Measurements from ENCODE around the gene MIEF2.
"Not testable (repeated sequence)": the region's sequence is repeated elsewhere in the genome, so short reads cannot be mapped to it uniquely, and the experiment has no call there.

The MIEF2 gene

GRCh38 chr17:18270046-18270931 is 9.8 kb downstream of the MIEF2 start:
- no peak for DNase-seq
- in situ Hi-C loops (cut with HindIII; ENCODE audit: low pct_ligation_motif_present, low pct_unique_long_range_greater_than_20kb, low sequenced_read_pairs), result no loop called here

- in situ Hi-C loops (cut with HindIII; ENCODE audit: low pct_ligation_motif_present, low pct_unique_long_range_greater_than_20kb, low sequenced_read_pairs), result no loop called here
- no peak for DNase-seq
Measured at GRCh38 chr17:18277076-18277475, 16.6 kb downstream of the MIEF2 start.

GRCh38 chr17:18278867-18279266 is 18.4 kb downstream of the MIEF2 start:
- no peak for DNase-seq
- in situ Hi-C loops (cut with HindIII; ENCODE audit: low pct_ligation_motif_present, low pct_unique_long_range_greater_than_20kb, low sequenced_read_pairs), result no loop called here

- DNase-seq, result no peak
- in situ Hi-C loops (cut with HindIII; ENCODE audit: low pct_ligation_motif_present, low pct_unique_long_range_greater_than_20kb, low sequenced_read_pairs), result no loop called here
Measured at GRCh38 chr17:18280249-18280648, 19.8 kb downstream of the MIEF2 start.

GRCh38 chr17:18280766-18281371 is 20.4 kb downstream of the MIEF2 start:
- in situ Hi-C loops (cut with HindIII; ENCODE audit: low pct_ligation_motif_present, low pct_unique_long_range_greater_than_20kb, low sequenced_read_pairs), result no loop called here
- DNase-seq, result no peak

- in situ Hi-C loops (cut with HindIII; ENCODE audit: low pct_ligation_motif_present, low pct_unique_long_range_greater_than_20kb, low sequenced_read_pairs), result no loop called here
- no peak for DNase-seq
Measured at GRCh38 chr17:18281788-18282187, 21.3 kb downstream of the MIEF2 start.

GRCh38 chr17:18285296-18285695 is 24.8 kb downstream of the MIEF2 start:
- DNase-seq, result no peak
- in situ Hi-C loops (cut with HindIII; ENCODE audit: low pct_ligation_motif_present, low pct_unique_long_range_greater_than_20kb, low sequenced_read_pairs), result no loop called here

- no peak for DNase-seq
- in situ Hi-C loops (cut with HindIII; ENCODE audit: low pct_ligation_motif_present, low pct_unique_long_range_greater_than_20kb, low sequenced_read_pairs), result no loop called here
Measured at GRCh38 chr17:18291718-18292540, 31.5 kb downstream of the MIEF2 start.

GRCh38 chr17:18298061-18298460 is 37.6 kb downstream of the MIEF2 start:
- in situ Hi-C loops (cut with HindIII; ENCODE audit: low pct_ligation_motif_present, low pct_unique_long_range_greater_than_20kb, low sequenced_read_pairs); DNase-seq: not testable (repeated sequence)

GRCh38 chr17:18300725-18301480 is 40.4 kb downstream of the MIEF2 start:
- in situ Hi-C loops (cut with HindIII; ENCODE audit: low pct_ligation_motif_present, low pct_unique_long_range_greater_than_20kb, low sequenced_read_pairs), result no loop called here
- DNase-seq, result no peak

GRCh38 chr17:18303206-18303605 is 42.7 kb downstream of the MIEF2 start:
- in situ Hi-C loops (cut with HindIII; ENCODE audit: low pct_ligation_motif_present, low pct_unique_long_range_greater_than_20kb, low sequenced_read_pairs), result not testable (repeated sequence)

GRCh38 chr17:18309202-18309601 is 48.7 kb downstream of the MIEF2 start:
- in situ Hi-C loops (cut with HindIII; ENCODE audit: low pct_ligation_motif_present, low pct_unique_long_range_greater_than_20kb, low sequenced_read_pairs), result no loop called here

More at GRCh38 chr17:18303206-18303605, 42.7 kb downstream of the MIEF2 start:
- not testable (repeated sequence) for DNase-seq

GRCh38 chr17:18314059-18314730 is 53.7 kb downstream of the MIEF2 start:
- in situ Hi-C loops (cut with HindIII; ENCODE audit: low pct_ligation_motif_present, low pct_unique_long_range_greater_than_20kb, low sequenced_read_pairs), result no loop called here
- peak; percentile 27 for DNase-seq

More at GRCh38 chr17:18309202-18309601, 48.7 kb downstream of the MIEF2 start:
- no peak for DNase-seq

- peak; percentile 98 for DNase-seq
- in situ Hi-C loops (cut with HindIII; ENCODE audit: low pct_ligation_motif_present, low pct_unique_long_range_greater_than_20kb, low sequenced_read_pairs), result no loop called here
Measured at GRCh38 chr17:18314731-18315561, 54.5 kb downstream of the MIEF2 start, which contains the start of the genes SMCR8 and TOP3A. TSS of gene SMCR8 (plus strand) at chr17:18315293. CDS start at chr17:18315790, 497 bp downstream. TSS of gene TOP3A (minus strand) at chr17:18314994. CDS start at chr17:18314778, 216 bp downstream.

- no peak for DNase-seq
- in situ Hi-C loops (cut with HindIII; ENCODE audit: low pct_ligation_motif_present, low pct_unique_long_range_greater_than_20kb, low sequenced_read_pairs), result no loop called here
Measured at GRCh38 chr17:18315562-18315922, 55.1 kb downstream of the MIEF2 start.

- in situ Hi-C loops (cut with HindIII; ENCODE audit: low pct_ligation_motif_present, low pct_unique_long_range_greater_than_20kb, low sequenced_read_pairs), result no loop called here
- no peak for DNase-seq
Measured at GRCh38 chr17:18315961-18316360, 55.5 kb downstream of the MIEF2 start.

All from ACHN (cell line).